Subcutaneous adipose tissue (tissue), 4 donors: ENCODE measurements around the gene MET. TPM values are rescaled to one million over a fixed set of nuclear protein-coding genes. Genes with fewer than 3 reads are reported as not detected.

ENCODE experiments used
- CTCF ChIP-seq: fragments of 450-650 bp; IDR thresholded peaks from one replicate; pipeline ENCODE4 v1.5.1; 2016; ENCODE audit warnings: low read depth, mild to moderate bottlenecking, control low read depth, antibody characterized with exemption, moderate library complexity
- total RNA-seq, 4 donors: library from RNA; depleted of rRNA; stranded (reverse); fragments of >200 nt; gene quantifications; one replicate each; pipeline ENCODE4 v1.1.0, GENCODE V29; 2016

Gene MET
- total RNA-seq, 4 donors from 2014 or later: 15.6 to 49.5 (median 40.7) TPM

- TF ChIP-seq CTCF: no peak
These were observed 7.5 kb downstream of the MET start for GRCh38 chr7:116679500-116679899.

GRCh38 chr7:116683786-116684185, 11.8 kb downstream of the MET start:
- no peak for TF ChIP-seq CTCF

GRCh38 chr7:116686033-116686432, 14.0 kb downstream of the MET start:
- no peak for TF ChIP-seq CTCF

- TF ChIP-seq CTCF: no peak
These were observed 14.9 kb downstream of the MET start for GRCh38 chr7:116686812-116687419.

- no peak for TF ChIP-seq CTCF
These were observed 15.8 kb downstream of the MET start for GRCh38 chr7:116687801-116688201.

- TF ChIP-seq CTCF: no peak
These were observed 17.8 kb downstream of the MET start for GRCh38 chr7:116689790-116690259.

- no peak for TF ChIP-seq CTCF
These were observed 19.7 kb downstream of the MET start for GRCh38 chr7:116691664-116692063.
